Ishikawa (cell line): ENCODE measurements around the gene VPS35L.

Source experiments
- CEBPB ChIP-seq: IDR thresholded peaks from 2 replicates; pipeline ENCODE4 v1.6.1; 2012
- CREB1 ChIP-seq: IDR thresholded peaks from 2 replicates; pipeline ENCODE4 v1.6.1; 2012; ENCODE audit warnings: low read depth
- EGR1 ChIP-seq: IDR thresholded peaks from 2 replicates; pipeline ENCODE4 v1.6.1; 2012
- EP300 ChIP-seq: IDR thresholded peaks from 2 replicates; pipeline ENCODE4 v1.6.1; 2012; ENCODE audit warnings: borderline replicate concordance
- FOXM1 ChIP-seq: IDR thresholded peaks from 2 replicates; pipeline ENCODE4 v1.6.1; 2012; ENCODE audit warnings: low read depth, borderline replicate concordance
- NFIC ChIP-seq: IDR thresholded peaks from 2 replicates; pipeline ENCODE4 v1.6.1; 2012
- RAD21 ChIP-seq: IDR thresholded peaks from 2 replicates; pipeline ENCODE4 v1.6.1; 2012; ENCODE audit warnings: low read depth
- TAF1 ChIP-seq: IDR thresholded peaks from 2 replicates; pipeline ENCODE4 v1.6.1; 2012; ENCODE audit warnings: low read depth, mild to moderate bottlenecking
- TCF12 ChIP-seq: IDR thresholded peaks from 2 replicates; pipeline ENCODE4 v1.6.1; 2012; ENCODE audit warnings: low read depth
- TEAD4 ChIP-seq: IDR thresholded peaks from 2 replicates; pipeline ENCODE4 v1.6.1; 2012
- YY1 ChIP-seq: IDR thresholded peaks from 2 replicates; pipeline ENCODE4 v1.6.1; 2012; ENCODE audit warnings: low read depth
- ZBTB7A ChIP-seq: IDR thresholded peaks from 2 replicates; pipeline ENCODE4 v1.6.1; 2012; ENCODE audit warnings: low read depth
- TF ChIP-seq, protein P1 (sequence below): IDR thresholded peaks from 2 replicates; pipeline ENCODE4 v1.6.1; 2012
- TF ChIP-seq, protein P2 (sequence below): IDR thresholded peaks from 2 replicates; pipeline ENCODE4 v1.6.1; 2012
- TF ChIP-seq, protein P3 (sequence below): IDR thresholded peaks from 2 replicates; pipeline ENCODE4 v1.6.1; 2012; ENCODE audit warnings: low read depth, mild to moderate bottlenecking

Gene VPS35L

DNA sequence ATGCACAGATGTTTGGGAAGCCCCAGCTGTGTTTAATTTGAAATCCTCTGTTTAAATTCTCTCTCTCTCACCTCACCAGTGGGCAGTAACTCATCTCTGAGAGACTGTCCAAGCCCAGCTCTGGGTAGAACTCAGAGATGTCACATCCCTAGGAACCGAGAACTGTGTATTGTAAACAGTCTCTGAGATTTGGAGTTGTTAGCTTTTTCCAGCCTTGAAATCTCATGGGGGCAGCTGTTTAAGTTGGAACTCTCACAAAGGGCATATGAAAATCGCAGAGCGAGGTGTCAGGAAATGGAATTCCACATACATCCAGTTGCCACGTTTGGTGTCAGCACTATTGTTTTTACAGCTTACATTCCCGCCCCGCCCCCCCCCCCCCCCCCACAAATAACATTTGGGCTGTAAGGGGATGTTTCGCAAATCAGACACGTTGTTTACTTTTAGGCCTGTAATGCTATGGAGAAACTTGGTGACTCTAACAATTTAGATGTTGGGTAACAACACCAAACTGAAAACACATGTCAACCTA is 34.3 kb downstream of the VPS35L start:
- TF ChIP-seq EP300 (no peak), CREB1 (no peak), RAD21 (no peak), TEAD4 (no peak), YY1 (no peak), EGR1 (no peak), FOXM1 (no peak), NFIC (no peak), TCF12 (no peak), TAF1 (no peak), CEBPB (no peak)
- TF ChIP-seq, protein P1, sequence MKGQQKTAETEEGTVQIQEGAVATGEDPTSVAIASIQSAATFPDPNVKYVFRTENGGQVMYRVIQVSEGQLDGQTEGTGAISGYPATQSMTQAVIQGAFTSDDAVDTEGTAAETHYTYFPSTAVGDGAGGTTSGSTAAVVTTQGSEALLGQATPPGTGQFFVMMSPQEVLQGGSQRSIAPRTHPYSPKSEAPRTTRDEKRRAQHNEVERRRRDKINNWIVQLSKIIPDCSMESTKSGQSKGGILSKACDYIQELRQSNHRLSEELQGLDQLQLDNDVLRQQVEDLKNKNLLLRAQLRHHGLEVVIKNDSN, result no peak
- TF ChIP-seq, protein P2, sequence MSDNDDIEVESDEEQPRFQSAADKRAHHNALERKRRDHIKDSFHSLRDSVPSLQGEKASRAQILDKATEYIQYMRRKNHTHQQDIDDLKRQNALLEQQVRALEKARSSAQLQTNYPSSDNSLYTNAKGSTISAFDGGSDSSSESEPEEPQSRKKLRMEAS, result no peak
- TF ChIP-seq, protein P3, sequence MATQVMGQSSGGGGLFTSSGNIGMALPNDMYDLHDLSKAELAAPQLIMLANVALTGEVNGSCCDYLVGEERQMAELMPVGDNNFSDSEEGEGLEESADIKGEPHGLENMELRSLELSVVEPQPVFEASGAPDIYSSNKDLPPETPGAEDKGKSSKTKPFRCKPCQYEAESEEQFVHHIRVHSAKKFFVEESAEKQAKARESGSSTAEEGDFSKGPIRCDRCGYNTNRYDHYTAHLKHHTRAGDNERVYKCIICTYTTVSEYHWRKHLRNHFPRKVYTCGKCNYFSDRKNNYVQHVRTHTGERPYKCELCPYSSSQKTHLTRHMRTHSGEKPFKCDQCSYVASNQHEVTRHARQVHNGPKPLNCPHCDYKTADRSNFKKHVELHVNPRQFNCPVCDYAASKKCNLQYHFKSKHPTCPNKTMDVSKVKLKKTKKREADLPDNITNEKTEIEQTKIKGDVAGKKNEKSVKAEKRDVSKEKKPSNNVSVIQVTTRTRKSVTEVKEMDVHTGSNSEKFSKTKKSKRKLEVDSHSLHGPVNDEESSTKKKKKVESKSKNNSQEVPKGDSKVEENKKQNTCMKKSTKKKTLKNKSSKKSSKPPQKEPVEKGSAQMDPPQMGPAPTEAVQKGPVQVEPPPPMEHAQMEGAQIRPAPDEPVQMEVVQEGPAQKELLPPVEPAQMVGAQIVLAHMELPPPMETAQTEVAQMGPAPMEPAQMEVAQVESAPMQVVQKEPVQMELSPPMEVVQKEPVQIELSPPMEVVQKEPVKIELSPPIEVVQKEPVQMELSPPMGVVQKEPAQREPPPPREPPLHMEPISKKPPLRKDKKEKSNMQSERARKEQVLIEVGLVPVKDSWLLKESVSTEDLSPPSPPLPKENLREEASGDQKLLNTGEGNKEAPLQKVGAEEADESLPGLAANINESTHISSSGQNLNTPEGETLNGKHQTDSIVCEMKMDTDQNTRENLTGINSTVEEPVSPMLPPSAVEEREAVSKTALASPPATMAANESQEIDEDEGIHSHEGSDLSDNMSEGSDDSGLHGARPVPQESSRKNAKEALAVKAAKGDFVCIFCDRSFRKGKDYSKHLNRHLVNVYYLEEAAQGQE, result no peak

DNA sequence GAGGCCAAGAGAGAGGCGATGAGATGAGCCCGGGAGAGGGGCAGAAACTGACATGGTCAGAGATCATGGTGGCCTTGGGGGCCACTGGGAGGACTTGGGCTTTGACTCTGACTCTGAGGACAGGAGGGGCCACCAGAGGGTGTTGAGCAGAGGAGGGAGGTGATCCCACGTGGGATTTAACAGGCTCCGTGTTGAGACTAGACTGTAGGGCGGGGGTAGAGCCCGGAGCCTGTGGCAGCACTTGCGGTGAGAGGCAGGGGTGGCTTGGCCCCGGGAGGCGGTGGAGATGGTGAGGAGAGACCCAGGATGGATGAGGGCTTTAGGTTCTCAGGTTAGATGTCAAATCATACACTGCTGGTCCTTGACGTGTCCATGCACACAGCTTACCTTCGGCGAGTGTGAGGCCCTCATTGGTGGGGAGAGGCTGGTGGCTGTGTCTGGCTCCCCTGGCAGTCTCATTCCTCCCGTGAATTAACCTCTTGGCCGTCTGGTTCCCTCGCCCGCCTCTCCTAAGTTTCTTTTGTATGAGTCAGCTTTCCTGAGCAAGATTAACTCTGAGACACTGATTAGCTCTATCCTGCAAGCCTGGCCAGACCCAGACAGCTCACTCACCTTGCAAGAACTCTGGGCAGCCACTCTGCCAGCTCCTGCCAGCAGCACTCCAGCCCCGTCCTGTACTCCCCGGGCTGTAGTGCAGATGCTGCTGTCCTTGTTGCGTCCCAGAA is 39.7 kb downstream of the VPS35L start:
- TF ChIP-seq ZBTB7A (no peak), TCF12 (no peak), NFIC (no peak), TEAD4 (no peak), YY1 (no peak), RAD21 (no peak), FOXM1 (no peak), EP300 (no peak), CEBPB (no peak)
- TF ChIP-seq, protein P3, result no peak
- TF ChIP-seq, protein P2, result no peak

DNA sequence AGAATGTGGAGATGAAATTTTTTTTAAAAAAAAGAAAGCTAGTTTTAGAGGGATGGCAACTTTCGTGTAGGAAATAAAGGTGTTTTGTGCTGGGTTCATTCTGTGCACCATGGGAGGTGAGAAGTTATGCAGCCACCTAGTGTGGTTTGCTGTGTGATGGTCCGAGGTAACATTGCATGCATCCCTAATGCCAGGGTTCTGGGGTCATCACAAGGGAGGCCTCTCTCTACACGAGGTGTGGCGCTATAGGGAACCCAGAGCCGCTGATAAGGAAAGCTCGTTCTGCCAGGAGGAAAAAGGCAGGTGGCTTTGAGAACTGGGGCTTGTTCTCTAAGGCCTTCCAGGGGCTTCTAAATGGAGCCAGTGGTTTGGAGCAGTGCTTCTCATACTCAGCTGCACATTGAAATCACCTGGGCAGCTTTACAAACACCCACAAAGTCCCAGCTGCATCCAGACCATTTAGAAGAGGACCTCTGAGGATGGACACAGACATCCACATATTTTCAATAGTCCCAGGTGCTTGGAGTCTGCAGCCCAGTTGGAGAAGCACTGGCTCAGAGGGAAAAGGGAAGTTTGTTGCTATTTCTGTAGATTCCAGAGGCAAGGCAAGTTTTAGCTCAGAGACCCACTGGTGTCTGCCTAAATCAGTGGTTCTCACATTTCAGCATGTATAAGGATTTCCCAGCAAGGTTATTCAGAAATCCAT is 43.5 kb downstream of the VPS35L start:
- TF ChIP-seq EGR1 (no peak), TCF12 (no peak), RAD21 (no peak), EP300 (no peak), NFIC (no peak), CREB1 (no peak), FOXM1 (no peak), TEAD4 (no peak), CEBPB (no peak), YY1 (no peak), TAF1 (no peak), ZBTB7A (no peak)
- TF ChIP-seq, protein P2, result no peak
- TF ChIP-seq, protein P1, result no peak
- TF ChIP-seq, protein P3, result no peak
